Natural killer cell (primary cell): ENCODE measurements around the gene GNAT1. TPM values are rescaled to one million over a fixed set of nuclear protein-coding genes. Genes with fewer than 3 reads are reported as not detected.

Experiments used
- ATAC-seq, 3 donors: fragments of 150-1000 bp in 2 of 3; fragments of 200-7000 bp in 1 of 3; cut with Tn5 transposase; 1 replicate in 1 of 3; 2 replicates in 2 of 3; pipeline ENCODE4 v1.10.0; 2021; ENCODE audit warnings: mild to moderate bottlenecking in 2 of 3, moderate library complexity in 2 of 3
- DNase-seq, 2 donors: peaks; one replicate each; pipeline versions ENCODE4 v3.0.0 to v3.0.0-alpha.2; 2013 to 2021; ENCODE audit warnings: mixed read lengths in 1 of 2
- H3K27ac ChIP-seq: one replicate; pipeline ENCODE4 v1.5.1; 2013; ENCODE audit warnings: mild to moderate bottlenecking, low read length
- H3K27me3 ChIP-seq: one replicate; pipeline ENCODE4 v1.6.1; 2013; ENCODE audit warnings: low read length; ENCODE audit not compliant: control insufficient read depth, insufficient read depth
- H3K36me3 ChIP-seq: one replicate; pipeline ENCODE4 v1.6.1; 2013; ENCODE audit warnings: low read length; ENCODE audit not compliant: control insufficient read depth, insufficient read depth
- H3K4me1 ChIP-seq: one replicate; pipeline ENCODE4 v1.6.1; 2013; ENCODE audit warnings: low read length; ENCODE audit not compliant: control insufficient read depth, insufficient read depth
- H3K4me3 ChIP-seq: one replicate; pipeline ENCODE4 v1.5.1; 2013; ENCODE audit warnings: low read length
- H3K9me3 ChIP-seq: one replicate; pipeline ENCODE4 v1.6.1; 2013; ENCODE audit warnings: low read length; ENCODE audit not compliant: control insufficient read depth, insufficient read depth
- H3K27ac Mint-ChIP-seq, 2 donors: one replicate each; pipeline ENCODE4 v1.8.0; 2022; ENCODE audit warnings: mild to moderate bottlenecking in 2 of 2, mixed read lengths in 2 of 2, moderate library complexity in 1 of 2
- H3K27me3 Mint-ChIP-seq, 2 donors: one replicate each; pipeline ENCODE4 v1.8.0; 2022; ENCODE audit warnings: low read depth in 2 of 2, mixed read lengths in 2 of 2
- H3K36me3 Mint-ChIP-seq: one replicate; pipeline ENCODE4 v1.8.0; 2022; ENCODE audit warnings: mixed read lengths
- H3K4me1 Mint-ChIP-seq, 2 donors: one replicate each; pipeline ENCODE4 v1.8.0; 2022; ENCODE audit warnings: mixed read lengths in 2 of 2
- H3K4me3 Mint-ChIP-seq: one replicate; pipeline ENCODE4 v1.8.0; 2022; ENCODE audit warnings: mild to moderate bottlenecking, moderate library complexity, mixed read lengths
- H3K9me3 Mint-ChIP-seq, 2 donors: one replicate each; pipeline ENCODE4 v1.8.0; 2022; ENCODE audit warnings: mixed read lengths in 2 of 2
- CTCF ChIP-seq: fragments of 200-600 bp; IDR thresholded peaks from one replicate; pipeline ENCODE4 v1.8.0; 2022; ENCODE audit warnings: antibody characterized with exemption
- WGBS: methylation state at CpG from one replicate; pipeline ENCODE4 v1.1.7; 2013; ENCODE audit warnings: missing lambda C conversion rate; ENCODE audit not compliant: insufficient coverage; 5-methylcytosine and 5-hydroxymethylcytosine counted together
- intact Hi-C: fragments of 100-400 bp; cut with micrococcal nuclease; formaldehyde crosslinking; loops from one replicate; pipeline ENCODE4 v1.14.2; 2022
- total RNA-seq, 4 donors: library from RNA; stranded (reverse); fragments of 120-200 nt in 1 of 4; gene quantifications; one replicate each; pipeline versions ENCODE4 v1.2.3 to v1.2.4, GENCODE V29; 2013 to 2022

The GNAT1 gene
- total RNA-seq, 3 donors from 2014 or later (not counting 1 experiment from before 2014, with no cell fraction given) = not detected

DNA sequence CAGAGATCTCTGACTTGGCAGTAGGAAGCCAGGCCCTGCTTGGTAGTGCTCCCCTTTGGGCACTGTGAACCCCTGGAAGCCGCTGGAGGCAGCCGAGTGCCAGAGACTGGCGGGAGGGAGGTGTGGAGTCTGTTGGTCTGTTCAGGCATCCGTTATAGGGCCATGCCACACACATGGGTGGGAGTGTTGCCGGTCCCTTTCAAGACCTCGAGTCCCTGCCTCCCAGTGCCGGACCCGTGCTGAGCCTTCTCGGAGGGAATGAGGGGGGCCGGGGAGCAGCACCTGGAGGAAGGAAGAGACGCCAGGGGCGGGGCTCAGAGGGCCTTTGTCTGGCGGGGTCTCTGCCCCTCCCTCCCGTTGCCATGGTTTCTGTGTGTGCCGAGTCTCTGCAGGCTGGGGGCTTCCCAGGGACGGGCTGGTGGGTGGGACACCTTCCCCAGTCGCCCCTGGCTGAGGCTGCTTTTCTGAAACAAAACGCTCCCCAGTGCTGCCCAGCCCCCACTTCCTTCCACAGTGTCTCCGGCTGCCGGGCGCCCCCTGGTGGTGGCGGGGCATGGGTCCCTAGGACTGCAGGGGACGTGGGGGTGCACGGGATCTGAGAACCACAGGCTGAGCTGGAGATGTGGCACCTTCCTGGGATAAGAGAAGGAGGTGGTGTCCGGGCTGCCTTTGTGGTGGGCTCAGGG is 54.6 kb downstream of the GNAT1 start:
- H3K4me1 Mint-ChIP-seq = peaks cover 69 to 88% of the 10 kb centered on the region in 2 donors
- Histone ChIP-seq H3K9me3 (no peaks in the 10 kb centered on the region), H3K36me3 (peaks cover 19% of the 10 kb centered on the region), H3K27me3 (no peaks in the 10 kb centered on the region), H3K4me1 (peaks cover 100% of the 10 kb centered on the region), H3K27ac (peak overlapping the region; percentile 85), H3K4me3 (peak overlapping the region; percentile 24)
- peak; percentile 98 for TF ChIP-seq CTCF
- peak overlapping the region; percentile 95 for H3K27ac Mint-ChIP-seq
- H3K4me3 Mint-ChIP-seq = peak overlapping the region; percentile 86
- peak; percentile 76 to 92 (median 84) for ATAC-seq
- H3K9me3 Mint-ChIP-seq = no peaks in the 10 kb centered on the region
- H3K36me3 Mint-ChIP-seq = no peaks in the 10 kb centered on the region
- WGBS = 1% methylated on average over 24 of the region's 25 CpGs
- intact Hi-C loops = loop anchor here (1.0 kb wide), 5 partner anchors 8 to 52 kb away; no protein-coding TSS in a partner anchor
- no peaks in the 10 kb centered on the region for H3K27me3 Mint-ChIP-seq
- DNase-seq = peak; percentile 96 to 98

DNA sequence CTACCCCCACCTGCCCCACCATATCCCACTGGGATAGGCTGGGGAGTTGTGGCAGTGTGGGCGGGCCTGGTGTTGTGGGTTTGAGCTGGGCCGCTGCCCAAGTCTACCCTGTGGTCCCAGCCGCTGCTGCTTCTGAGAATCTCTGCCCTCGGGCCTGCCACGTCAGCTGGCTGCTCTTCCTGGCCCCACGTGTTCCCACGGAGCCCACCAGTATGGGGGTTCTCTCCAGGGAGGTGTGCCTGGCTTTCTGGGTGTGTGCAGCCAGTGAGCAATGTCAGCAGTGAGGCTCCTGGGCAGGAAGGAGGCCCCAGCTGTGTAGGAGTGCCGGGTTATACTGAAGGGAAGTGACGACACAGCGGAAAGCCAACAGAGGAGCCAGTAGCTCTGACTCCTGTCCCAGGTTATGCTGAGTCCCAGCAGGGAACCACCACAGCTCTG is 55.1 kb downstream of the GNAT1 start:
- DNase-seq = peak; percentile 64 to 92
- WGBS = 2% methylated on average over 10 of the region's 10 CpGs
- H3K36me3 Mint-ChIP-seq = no peaks in the 10 kb centered on the region

More for the DNA sequence above, 55.1 kb downstream of the GNAT1 start:
- Mint-ChIP-seq H3K27ac (peak overlapping the region; percentile 95), H3K4me1 (peaks cover 69 to 88% of the 10 kb centered on the region in 2 donors), H3K27me3 (no peaks in the 10 kb centered on the region), H3K4me3 (peak overlapping the region; percentile 86), H3K9me3 (no peaks in the 10 kb centered on the region)
- intact Hi-C loops = loop anchor here (1.0 kb wide), 5 partner anchors 8 to 52 kb away; no protein-coding TSS in a partner anchor
- ATAC-seq = peak; percentile 74 to 83 (median 76)
- Histone ChIP-seq H3K27me3 (no peaks in the 10 kb centered on the region), H3K9me3 (no peaks in the 10 kb centered on the region), H3K4me3 (peak overlapping the region; percentile 24), H3K27ac (peak overlapping the region; percentile 85), H3K36me3 (peaks cover 21% of the 10 kb centered on the region), H3K4me1 (peaks cover 99% of the 10 kb centered on the region)
- peak; percentile 52 for TF ChIP-seq CTCF

Other genes with a start within 250 kb of the GNAT1 start
- 100 to 1,000 TPM; 359 to 473 (median 401) TPM for gene RBM5, start 102.7 kb upstream of the GNAT1 start, total RNA-seq
- gene SEMA3F, start 36.3 kb upstream of the GNAT1 start, total RNA-seq = 1 to 10 TPM in 1 of 3 donors, under 1 TPM in 2; 0.16 to 1.1 (median 0.78) TPM
- under 1 TPM in 1 of 3 donors, not detected in 2; 0.82 TPM for gene SLC38A3, start 13.7 kb downstream of the GNAT1 start, total RNA-seq
- gene GNAI2, start 44.6 kb downstream of the GNAT1 start, total RNA-seq = 100 to 1,000 TPM; 428 to 467 (median 447) TPM
- 1 to 10 TPM in 1 of 3 donors, under 1 TPM in 2; 0.97 to 2.0 (median 0.99) TPM for gene SEMA3B, start 77.5 kb downstream of the GNAT1 start, total RNA-seq
- gene LSMEM2, start 87.5 kb downstream of the GNAT1 start, total RNA-seq = not detected
- 10 to 100 TPM; 27.8 to 39.1 (median 32.1) TPM for gene IFRD2, start 100.8 kb downstream of the GNAT1 start, total RNA-seq
- gene HYAL3, start 107.8 kb downstream of the GNAT1 start, total RNA-seq = 1 to 10 TPM in 2 of 3 donors, under 1 TPM in 1; 0.93 to 2.0 (median 1.2) TPM
- gene NAA80, start 107.8 kb downstream of the GNAT1 start, total RNA-seq = 10 to 100 TPM; 22.2 to 30.3 (median 29.6) TPM
- gene HYAL1, start 112.0 kb downstream of the GNAT1 start, total RNA-seq = 1 to 10 TPM in 1 of 3 donors, under 1 TPM in 1, not detected in 1; 0.82 to 1.2 TPM
- gene HYAL2, start 131.1 kb downstream of the GNAT1 start, total RNA-seq = 1 to 10 TPM; 1.2 to 3.7 (median 3.1) TPM
- 10 to 100 TPM; 18.4 to 23.4 (median 21.3) TPM for gene TUSC2, start 136.6 kb downstream of the GNAT1 start, total RNA-seq
- 100 to 1,000 TPM; 298 to 329 (median 305) TPM for gene RASSF1, start 149.2 kb downstream of the GNAT1 start, total RNA-seq
- 1 to 10 TPM; 3.0 to 6.3 (median 3.5) TPM for gene ZMYND10, start 154.1 kb downstream of the GNAT1 start, total RNA-seq
- gene NPRL2, start 159.2 kb downstream of the GNAT1 start, total RNA-seq = 10 to 100 TPM; 78.9 to 87.6 (median 80.9) TPM
- 10 to 100 TPM; 39.6 to 54.0 (median 50.5) TPM for gene CYB561D2, start 159.3 kb downstream of the GNAT1 start, total RNA-seq
- 10 to 100 TPM; 15.3 to 24.3 (median 22.7) TPM for gene TMEM115, start 167.9 kb downstream of the GNAT1 start, total RNA-seq